ENCODE results near the gene CPPED1.

CPPED1 gene

GRCh38 chr16:12709807-12710206, 93.9 kb downstream of the CPPED1 start:
- TF ChIP-seq, protein P1, sequence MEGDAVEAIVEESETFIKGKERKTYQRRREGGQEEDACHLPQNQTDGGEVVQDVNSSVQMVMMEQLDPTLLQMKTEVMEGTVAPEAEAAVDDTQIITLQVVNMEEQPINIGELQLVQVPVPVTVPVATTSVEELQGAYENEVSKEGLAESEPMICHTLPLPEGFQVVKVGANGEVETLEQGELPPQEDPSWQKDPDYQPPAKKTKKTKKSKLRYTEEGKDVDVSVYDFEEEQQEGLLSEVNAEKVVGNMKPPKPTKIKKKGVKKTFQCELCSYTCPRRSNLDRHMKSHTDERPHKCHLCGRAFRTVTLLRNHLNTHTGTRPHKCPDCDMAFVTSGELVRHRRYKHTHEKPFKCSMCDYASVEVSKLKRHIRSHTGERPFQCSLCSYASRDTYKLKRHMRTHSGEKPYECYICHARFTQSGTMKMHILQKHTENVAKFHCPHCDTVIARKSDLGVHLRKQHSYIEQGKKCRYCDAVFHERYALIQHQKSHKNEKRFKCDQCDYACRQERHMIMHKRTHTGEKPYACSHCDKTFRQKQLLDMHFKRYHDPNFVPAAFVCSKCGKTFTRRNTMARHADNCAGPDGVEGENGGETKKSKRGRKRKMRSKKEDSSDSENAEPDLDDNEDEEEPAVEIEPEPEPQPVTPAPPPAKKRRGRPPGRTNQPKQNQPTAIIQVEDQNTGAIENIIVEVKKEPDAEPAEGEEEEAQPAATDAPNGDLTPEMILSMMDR (IDR thresholded peaks at IDR 0.05; ENCODE audit: low read depth, low read length) = no peak
- DNase-seq (ENCODE audit: extremely low read depth, low read depth) = no peak

DNA sequence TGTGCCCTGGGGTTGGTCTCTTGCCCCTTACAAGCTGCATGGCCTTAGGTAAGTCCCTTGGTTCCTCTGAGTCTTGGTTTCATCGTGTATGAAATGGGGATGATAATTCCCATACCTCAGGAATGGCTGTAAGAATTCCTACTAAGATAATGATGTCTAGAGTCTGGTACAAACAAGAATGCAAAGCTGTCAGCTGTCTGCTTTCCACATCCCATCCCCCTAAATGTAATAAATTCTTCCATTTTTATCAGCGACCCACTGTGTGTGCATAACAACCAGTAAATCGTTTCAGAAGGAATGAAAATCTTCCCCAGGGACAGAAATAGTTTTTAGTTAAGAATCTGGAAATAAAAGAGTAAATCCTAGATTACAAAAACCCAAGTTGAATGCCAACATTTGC, 95.4 kb downstream of the CPPED1 start:
- TF ChIP-seq, protein P1 (IDR thresholded peaks at IDR 0.05; ENCODE audit: low read depth, low read length) = no peak
- DNase-seq (ENCODE audit: extremely low read depth, low read depth) = no peak

DNA sequence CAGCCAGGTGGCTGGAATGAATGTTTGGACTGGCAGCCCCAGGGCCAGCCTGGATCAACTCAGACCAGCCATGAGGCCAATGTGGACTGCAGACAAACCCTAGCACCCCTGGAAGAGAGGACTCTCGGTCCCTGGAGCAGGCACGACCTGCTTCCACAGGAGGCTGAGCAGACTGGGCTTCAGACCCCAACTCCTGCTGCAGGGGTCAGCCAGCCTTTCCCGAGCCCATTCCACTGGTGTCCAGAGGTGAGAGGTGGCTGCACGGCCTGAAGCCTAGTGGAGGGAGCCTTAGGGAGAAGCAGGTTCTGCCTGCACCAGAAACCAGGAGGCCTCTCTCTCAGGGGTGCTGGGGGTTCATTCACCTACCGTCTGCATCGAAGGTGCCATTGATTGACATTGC, 97.1 kb downstream of the CPPED1 start:
- no peak for DNase-seq (ENCODE audit: extremely low read depth, low read depth)

DNA sequence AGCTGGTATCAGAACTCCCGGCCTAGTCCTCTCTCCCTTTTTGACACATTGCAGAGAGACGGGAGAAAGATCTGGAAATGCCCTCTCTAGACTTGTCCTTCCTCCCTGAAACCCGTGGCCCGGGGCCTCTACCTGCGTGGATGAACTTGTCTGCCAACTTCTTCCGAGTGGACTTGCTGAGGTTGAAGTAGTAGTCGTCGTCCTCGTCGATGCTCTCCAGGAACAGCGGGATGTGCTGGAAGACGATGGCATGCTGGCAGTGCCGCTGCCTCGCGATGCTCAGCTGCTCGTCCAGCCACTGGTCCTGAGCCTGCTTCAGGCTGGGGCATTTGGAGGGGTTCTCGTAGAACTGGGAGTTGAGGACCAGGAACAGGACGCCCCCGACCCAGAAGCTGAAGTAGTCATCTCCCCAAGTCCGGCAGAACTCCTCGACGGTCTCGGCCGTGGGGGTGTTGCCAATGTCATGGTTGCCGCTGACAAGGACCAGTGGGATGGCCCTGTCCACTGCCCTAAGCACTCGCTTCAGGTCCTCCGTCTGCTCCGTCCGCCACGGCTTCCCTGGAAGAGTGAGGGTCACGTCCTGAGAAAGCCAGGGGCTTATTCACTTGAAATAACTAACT, 99.1 kb downstream of the CPPED1 start:
- DNase-seq (ENCODE audit: extremely low read depth, low read depth) = no peak
- TF ChIP-seq, protein P1 (IDR thresholded peaks at IDR 0.05; ENCODE audit: low read depth, low read length) = no peak

More for the DNA sequence above, 97.1 kb downstream of the CPPED1 start:
- TF ChIP-seq, protein P1 (IDR thresholded peaks at IDR 0.05; ENCODE audit: low read depth, low read length) = no peak

GRCh38 chr16:12703935-12704334, 99.8 kb downstream of the CPPED1 start:
- TF ChIP-seq, protein P1 (IDR thresholded peaks at IDR 0.05; ENCODE audit: low read depth, low read length) = no peak
- DNase-seq (ENCODE audit: extremely low read depth, low read depth) = peak; percentile 5

DNA sequence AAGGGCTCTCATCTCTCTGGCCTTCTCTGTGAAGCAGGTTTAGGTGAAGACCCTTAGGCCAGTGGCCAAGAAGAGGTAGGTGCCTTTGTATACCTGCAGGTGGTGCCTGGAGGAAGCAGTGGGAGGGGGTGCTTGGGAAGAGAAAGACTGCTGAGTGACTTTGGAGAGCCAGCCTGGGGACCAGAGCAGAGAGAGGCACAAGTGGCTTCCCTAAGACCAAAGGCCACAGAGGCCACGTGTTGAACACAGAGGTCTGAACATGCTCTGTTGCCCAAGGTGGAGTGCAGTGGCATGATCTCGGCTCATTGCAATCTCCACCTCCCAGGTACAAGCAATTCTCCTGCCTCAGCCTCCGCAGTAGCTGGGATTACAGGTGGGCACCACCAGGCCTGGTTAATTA, 103.5 kb downstream of the CPPED1 start:
- no peak for DNase-seq (ENCODE audit: extremely low read depth, low read depth)
- TF ChIP-seq, protein P1 (IDR thresholded peaks at IDR 0.05; ENCODE audit: low read depth, low read length) = no peak

GRCh38 chr16:12699161-12699560, 104.5 kb downstream of the CPPED1 start:
- TF ChIP-seq, protein P1 (IDR thresholded peaks at IDR 0.05; ENCODE audit: low read depth, low read length) = no peak
- no peak for DNase-seq (ENCODE audit: extremely low read depth, low read depth)

All from AG09319 (cell line).